Prostate gland (tissue), 2 donors: Measurements from ENCODE around the gene INAVA. TPM values are rescaled to one million over a fixed set of nuclear protein-coding genes. Genes with fewer than 3 reads are reported as not detected.

Experiments
- DNase-seq: peaks from one replicate; pipeline ENCODE4 v3.0.0-alpha.2; 2019; ENCODE audit warnings: low spot score
- H3K27ac ChIP-seq, 2 donors: fragments of 200-600 bp; sonication (generic); 2 replicates each; pipeline ENCODE4 v1.5.1; 2017 to 2019
- H3K27me3 ChIP-seq: fragments of 200-600 bp; sonication (generic); replicated peaks from 2 replicates; pipeline ENCODE4 v1.5.1; 2019; ENCODE audit not compliant: insufficient read depth
- H3K36me3 ChIP-seq, 2 donors: fragments of 200-600 bp; sonication (generic); 1 replicate in 1 of 2; 2 replicates in 1 of 2; pipeline versions ENCODE4 v1.5.1 to v1.8.1; 2017 to 2019
- H3K4me1 ChIP-seq: fragments of 200-600 bp; sonication (generic); replicated peaks from 2 replicates; pipeline ENCODE4 v1.5.1; 2019
- H3K4me3 ChIP-seq, 2 donors: fragments of 200-600 bp; sonication (generic); 2 replicates each; pipeline ENCODE4 v1.5.1; 2017 to 2019
- H3K9me3 ChIP-seq: fragments of 200-600 bp; sonication (generic); 2 replicates; pipeline ENCODE4 v1.5.1; 2017
- CTCF ChIP-seq, 4 experiments: fragments of 200-600 bp in 2 of 4; fragments of 450-650 bp in 2 of 4; sonication (generic) in 2 of 4; IDR thresholded peaks; 1 replicate in 3 of 4; 2 replicates in 1 of 4; pipeline ENCODE4 v1.5.1; 2016 to 2019; ENCODE audit warnings: antibody characterized with exemption in 4 of 4, mild to moderate bottlenecking in 2 of 4, moderate library complexity in 2 of 4
- POLR2A ChIP-seq: fragments of 450-650 bp; IDR thresholded peaks from one replicate; pipeline ENCODE4 v1.6.1; 2016; ENCODE audit warnings: antibody characterized with exemption, mild to moderate bottlenecking
- POLR2AphosphoS5 ChIP-seq: sonication (generic); formaldehyde crosslinking; IDR thresholded peaks from one replicate; pipeline ENCODE4 v1.6.1; 2017; ENCODE audit warnings: antibody characterized with exemption
- WGBS: methylation state at CpG from one replicate; pipeline ENCODE4 v1.1.5; 2018; 5-methylcytosine and 5-hydroxymethylcytosine counted together
- intact Hi-C: fragments of 100-400 bp; cut with DNase I; formaldehyde crosslinking; loops from one replicate; pipeline ENCODE4 v1.14.2; 2022
- total RNA-seq, 2 donors: library from RNA; depleted of rRNA; stranded (reverse); fragments of >200 nt; gene quantifications; one replicate each; pipeline ENCODE4 v1.1.0, GENCODE V29; 2016

The INAVA gene
- total RNA-seq, 2 donors from 2014 or later, result 7.4 to 27.1 TPM

- Histone ChIP-seq H3K4me1 (no peaks in the 10 kb centered on the region), H3K36me3 (no peaks in the 10 kb centered on the region), H3K4me3 (no peak overlapping the region), H3K27ac (no peak overlapping the region), H3K9me3 (no peaks in the 10 kb centered on the region), H3K27me3 (no peaks in the 10 kb centered on the region)
- WGBS, result 94% methylated on average over 5 of the region's 5 CpGs
- TF ChIP-seq CTCF (IDR thresholded peaks at IDR 0.05), result no peak
- TF ChIP-seq POLR2AphosphoS5, result no peak
- TF ChIP-seq POLR2A, result no peak
- intact Hi-C loops, result no loop called here
- DNase-seq, result no peak
These were observed 6.7 kb downstream of the INAVA start for GRCh38 chr1:200901350-200901749.

GRCh38 chr1:200901796-200902444 is 7.2 kb downstream of the INAVA start:
- H3K4me1 ChIP-seq, result no peaks in the 10 kb centered on the region
- no peaks in the 10 kb centered on the region for H3K9me3 ChIP-seq
- TF ChIP-seq POLR2AphosphoS5 (no peak), POLR2A (no peak)
- no peaks in the 10 kb centered on the region for H3K36me3 ChIP-seq
- no peak overlapping the region for H3K4me3 ChIP-seq
- intact Hi-C loops, result no loop called here
- no peak for DNase-seq
- no peak overlapping the region for H3K27ac ChIP-seq
- H3K27me3 ChIP-seq, result no peaks in the 10 kb centered on the region
- WGBS, result 44% methylated on average over 8 of the region's 8 CpGs

- H3K36me3 ChIP-seq, result no peaks in the 10 kb centered on the region
- H3K4me3 ChIP-seq, result no peak overlapping the region
- no peak for DNase-seq
- H3K27ac ChIP-seq, result no peak overlapping the region
- intact Hi-C loops, result no loop called here
- no peaks in the 10 kb centered on the region for H3K27me3 ChIP-seq
- no peak for TF ChIP-seq CTCF (IDR thresholded peaks at IDR 0.05)
- no peak for TF ChIP-seq POLR2A
- no peak for TF ChIP-seq POLR2AphosphoS5
- WGBS, result 90% methylated on average over 5 of the region's 5 CpGs
- no peaks in the 10 kb centered on the region for H3K4me1 ChIP-seq
- H3K9me3 ChIP-seq, result no peaks in the 10 kb centered on the region
These were observed 9.1 kb downstream of the INAVA start for GRCh38 chr1:200903793-200904192.

GRCh38 chr1:200904772-200905171 is 10.1 kb downstream of the INAVA start:
- Histone ChIP-seq H3K36me3 (no peaks in the 10 kb centered on the region), H3K4me1 (no peaks in the 10 kb centered on the region), H3K27me3 (no peaks in the 10 kb centered on the region), H3K4me3 (no peak overlapping the region), H3K9me3 (no peaks in the 10 kb centered on the region), H3K27ac (no peak overlapping the region)
- no peak for TF ChIP-seq POLR2A
- TF ChIP-seq POLR2AphosphoS5, result no peak
- intact Hi-C loops, result no loop called here
- DNase-seq, result no peak

- H3K27ac ChIP-seq, result no peak overlapping the region
- no peaks in the 10 kb centered on the region for H3K9me3 ChIP-seq
- 68% methylated on average over 4 of the region's 4 CpGs for WGBS
- no peaks in the 10 kb centered on the region for H3K4me1 ChIP-seq
- TF ChIP-seq POLR2AphosphoS5, result no peak
- TF ChIP-seq CTCF (IDR thresholded peaks at IDR 0.05), result no peak
- no peak for TF ChIP-seq POLR2A
- DNase-seq, result no peak
- intact Hi-C loops, result no loop called here
- H3K27me3 ChIP-seq, result no peaks in the 10 kb centered on the region
- H3K4me3 ChIP-seq, result no peak overlapping the region
- no peaks in the 10 kb centered on the region for H3K36me3 ChIP-seq
These were observed 10.8 kb downstream of the INAVA start for GRCh38 chr1:200905411-200906052.

GRCh38 chr1:200906491-200906890 is 11.8 kb downstream of the INAVA start:
- TF ChIP-seq CTCF (IDR thresholded peaks at IDR 0.05) (no peak), POLR2AphosphoS5 (no peak), POLR2A (no peak)
- no peak overlapping the region for H3K27ac ChIP-seq
- intact Hi-C loops, result no loop called here
- no peaks in the 10 kb centered on the region for H3K27me3 ChIP-seq
- no peak for DNase-seq
- H3K4me3 ChIP-seq, result no peak overlapping the region
- H3K9me3 ChIP-seq, result no peaks in the 10 kb centered on the region
- WGBS, result 94% methylated on average over 2 of the region's 2 CpGs
- no peaks in the 10 kb centered on the region for H3K4me1 ChIP-seq
- H3K36me3 ChIP-seq, result no peaks in the 10 kb centered on the region
